ENCODE data around the gene ADRM1.

Gene ADRM1

GRCh38 chr20:62342910-62343309 is 40.1 kb downstream of the ADRM1 start:
- DNase-seq: peak in 1 of 3 experiments; percentile 33

- DNase-seq: no peak
Measured at GRCh38 chr20:62344092-62344491, 41.3 kb downstream of the ADRM1 start.

- no peak for DNase-seq
Measured at GRCh38 chr20:62344782-62345181, 42.0 kb downstream of the ADRM1 start.

GRCh38 chr20:62345681-62346370 is 43.0 kb downstream of the ADRM1 start:
- no peak for DNase-seq

GRCh38 chr20:62346398-62347150 is 43.8 kb downstream of the ADRM1 start:
- DNase-seq: no peak

- DNase-seq: no peak
Measured at GRCh38 chr20:62347151-62347404, 44.3 kb downstream of the ADRM1 start.

GRCh38 chr20:62347445-62347844 is 44.6 kb downstream of the ADRM1 start:
- DNase-seq: no peak

- no peak for DNase-seq
Measured at GRCh38 chr20:62348604-62349003, 45.8 kb downstream of the ADRM1 start.

- DNase-seq: no peak
Measured at GRCh38 chr20:62349556-62350097, 46.8 kb downstream of the ADRM1 start.

GRCh38 chr20:62350098-62350628 is 47.4 kb downstream of the ADRM1 start:
- DNase-seq: peak; percentile 72 to 85 (median 80)

- peak in 1 of 3 experiments; percentile 81 for DNase-seq
Measured at GRCh38 chr20:62350629-62351422, 48.0 kb downstream of the ADRM1 start.

- DNase-seq: no peak
Measured at GRCh38 chr20:62351469-62352401, 48.9 kb downstream of the ADRM1 start.

- no peak for DNase-seq
Measured at GRCh38 chr20:62352402-62353288, 49.8 kb downstream of the ADRM1 start.

GRCh38 chr20:62353289-62354030 is 50.7 kb downstream of the ADRM1 start:
- DNase-seq: no peak

- DNase-seq: no peak
Measured at GRCh38 chr20:62354031-62354808, 51.4 kb downstream of the ADRM1 start.

GRCh38 chr20:62354811-62355341 is 52.1 kb downstream of the ADRM1 start:
- DNase-seq: no peak

- peak in 2 of 3 experiments; percentile 53 to 61 for DNase-seq
Measured at GRCh38 chr20:62355516-62355877, 52.7 kb downstream of the ADRM1 start.

GRCh38 chr20:62355878-62356588 is 53.2 kb downstream of the ADRM1 start:
- DNase-seq: peak in 1 of 3 experiments; percentile 61

Data from NCI-H1417 (cell line).